Fibroblast of upper back skin (primary cell): ENCODE measurements around the gene TNS3.
A peak's percentile ranks its signal among the peaks of the same experiment; 100 is the strongest.

Source experiments
- DNase-seq: peaks from one replicate; pipeline ENCODE4 v3.0.0-alpha.2; 2013

Gene TNS3

GRCh38 chr7:47465191-47465590, 116.7 kb downstream of the TNS3 start:
- no peak for DNase-seq

DNA sequence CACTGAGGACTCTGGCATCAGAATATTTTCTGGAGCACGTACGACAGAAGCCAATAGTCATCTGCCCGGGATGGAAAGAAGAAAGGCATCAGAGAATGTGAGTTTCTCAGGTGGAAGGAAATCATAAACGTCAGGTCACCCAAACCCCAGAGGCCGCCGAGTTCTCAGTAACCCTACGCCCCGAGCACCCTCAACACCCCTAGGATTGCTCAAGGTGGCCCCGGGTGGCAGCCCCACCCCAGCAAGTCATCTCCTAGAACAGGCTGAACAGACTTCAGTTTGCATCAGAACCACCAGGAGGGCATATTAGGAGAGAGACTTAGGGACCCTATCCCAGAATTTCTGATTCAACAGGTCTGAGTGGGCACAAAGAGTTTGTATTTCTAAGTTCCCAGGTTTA, 117.6 kb downstream of the TNS3 start:
- no peak for DNase-seq

GRCh38 chr7:47461746-47462145, 120.2 kb downstream of the TNS3 start:
- DNase-seq = no peak

DNA sequence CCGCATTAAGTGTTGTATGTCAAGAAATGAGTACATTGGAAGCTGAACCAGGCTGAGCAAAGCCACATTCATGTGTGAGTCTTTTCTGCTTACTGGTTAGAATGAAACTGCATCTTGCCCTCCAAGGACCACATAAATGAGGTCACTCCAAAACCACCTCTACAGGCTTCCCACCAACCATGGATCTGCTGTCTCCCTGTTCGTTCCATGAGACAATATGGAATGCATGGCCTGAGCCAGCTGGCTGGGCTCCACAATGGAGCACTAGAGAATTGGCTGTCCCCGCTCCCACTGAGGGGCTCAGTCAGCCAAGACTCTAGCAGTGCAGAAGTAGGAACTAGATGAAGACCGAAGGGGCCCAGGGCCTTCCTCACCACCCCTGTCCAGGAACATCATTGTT, 120.8 kb downstream of the TNS3 start:
- peak; percentile 86 for DNase-seq

- DNase-seq = no peak
Observed at GRCh38 chr7:47460251-47460989, 121.5 kb downstream of the TNS3 start.

DNA sequence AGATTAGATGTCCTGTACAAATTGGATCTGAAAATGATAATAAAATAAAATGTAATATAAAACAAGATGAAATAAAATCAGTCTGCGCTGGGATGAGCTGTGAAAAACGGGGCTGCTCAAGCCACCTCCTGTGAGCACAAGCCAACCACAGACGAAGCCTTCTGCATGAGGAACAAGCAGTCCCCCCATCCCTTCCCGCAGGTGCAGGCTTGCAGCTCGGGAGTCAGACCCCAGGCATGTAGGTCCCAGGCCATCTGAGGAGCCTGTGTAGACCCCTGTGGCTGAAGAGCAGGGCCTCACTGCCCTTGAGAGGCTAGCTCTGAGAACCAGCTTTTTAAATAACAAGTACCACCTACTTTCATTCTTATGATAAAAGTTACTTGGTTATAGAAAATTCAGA, 123.4 kb downstream of the TNS3 start:
- DNase-seq = no peak

- peak; percentile 74 for DNase-seq
Observed at GRCh38 chr7:47458057-47458456, 123.9 kb downstream of the TNS3 start.

DNA sequence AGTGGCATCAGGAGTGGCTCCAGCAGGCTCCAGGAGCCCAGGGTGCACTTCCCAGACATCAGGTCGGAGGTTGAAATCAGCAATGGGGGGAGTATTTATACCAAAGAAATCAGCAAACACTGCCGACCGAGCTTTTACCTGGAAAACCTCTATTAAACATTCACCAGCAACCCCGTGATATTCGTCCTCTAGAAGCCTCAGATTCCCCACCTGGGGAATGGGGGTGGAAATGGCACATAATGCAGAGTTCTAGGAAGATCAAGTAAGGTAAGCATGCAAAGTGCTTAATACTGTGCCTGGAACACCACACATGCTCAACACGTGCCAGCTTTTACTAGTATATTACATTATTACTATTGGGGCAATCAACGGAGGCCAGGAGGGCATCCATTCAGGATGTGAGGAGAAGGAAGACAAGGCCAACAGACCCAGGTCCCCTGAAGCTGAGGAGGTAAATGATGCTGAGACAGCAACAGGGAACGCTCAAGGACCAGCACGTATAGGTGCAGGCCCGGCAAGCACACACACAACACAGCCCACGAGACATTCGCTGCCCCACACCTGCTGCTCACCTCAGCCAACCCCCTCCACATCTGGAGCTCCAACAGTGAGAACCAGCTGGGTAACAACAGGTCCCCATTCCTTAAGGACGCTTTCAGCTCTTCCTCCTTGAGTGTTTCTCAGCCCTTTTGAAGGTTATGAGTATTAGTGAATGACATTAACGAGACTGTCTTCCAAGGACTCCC, 125.5 kb downstream of the TNS3 start:
- DNase-seq = no peak

DNA sequence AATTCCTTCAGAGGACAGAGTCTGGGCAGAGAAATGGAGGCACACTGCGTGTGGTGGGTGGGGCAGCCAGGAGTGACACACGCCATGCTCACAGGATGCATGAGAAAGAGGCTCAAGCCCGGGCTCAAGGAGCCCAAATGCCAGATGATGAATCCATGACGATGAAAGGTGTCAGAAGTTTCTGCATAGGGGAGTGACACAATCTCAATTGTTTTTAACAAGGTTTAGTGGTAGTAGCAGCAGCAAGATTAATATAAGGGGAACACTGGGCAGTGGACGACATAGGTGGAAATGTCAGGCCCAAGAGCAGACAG, 126.1 kb downstream of the TNS3 start:
- no peak for DNase-seq

DNA sequence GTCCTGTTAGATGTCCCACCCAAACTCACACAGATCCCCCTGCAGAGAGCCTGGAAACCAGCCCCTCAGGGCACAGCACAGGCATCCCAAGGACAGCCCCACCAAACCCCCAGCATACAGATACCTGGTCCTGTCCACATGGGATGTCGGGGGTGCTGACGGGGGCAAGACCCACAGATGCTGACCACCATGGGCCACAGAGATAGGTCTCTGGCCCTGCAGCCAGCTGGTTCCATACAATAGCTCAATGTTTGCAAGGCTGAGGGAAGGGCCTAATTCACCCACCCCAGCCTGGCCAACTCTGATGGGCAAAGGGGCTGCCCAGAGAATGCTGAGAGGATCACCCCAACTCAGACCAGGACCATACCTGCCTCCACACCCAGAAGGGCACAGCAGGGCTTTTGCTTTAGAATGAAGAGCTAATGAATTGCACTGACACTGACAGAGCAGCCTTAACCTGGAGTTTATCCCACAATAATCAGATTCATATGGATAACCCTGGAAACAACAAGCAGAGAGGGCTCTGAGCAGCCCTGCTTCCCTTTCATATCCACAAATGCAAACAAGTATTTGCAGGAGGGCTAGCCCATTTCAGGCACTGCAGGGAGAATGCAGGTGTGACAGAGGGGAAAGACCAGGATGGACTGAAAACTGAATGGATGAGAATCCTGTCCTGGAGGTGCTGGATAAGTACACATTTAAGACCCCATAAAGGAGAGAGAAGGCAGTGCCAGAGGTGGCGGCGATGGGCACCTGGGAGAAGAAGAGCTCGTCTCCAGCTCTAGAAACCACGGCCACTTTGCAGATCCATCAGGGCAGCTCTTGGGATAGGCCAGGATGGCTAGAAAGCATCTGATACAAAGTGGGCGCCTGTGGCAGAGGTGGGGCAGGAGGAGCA, 126.7 kb downstream of the TNS3 start:
- DNase-seq = no peak

DNA sequence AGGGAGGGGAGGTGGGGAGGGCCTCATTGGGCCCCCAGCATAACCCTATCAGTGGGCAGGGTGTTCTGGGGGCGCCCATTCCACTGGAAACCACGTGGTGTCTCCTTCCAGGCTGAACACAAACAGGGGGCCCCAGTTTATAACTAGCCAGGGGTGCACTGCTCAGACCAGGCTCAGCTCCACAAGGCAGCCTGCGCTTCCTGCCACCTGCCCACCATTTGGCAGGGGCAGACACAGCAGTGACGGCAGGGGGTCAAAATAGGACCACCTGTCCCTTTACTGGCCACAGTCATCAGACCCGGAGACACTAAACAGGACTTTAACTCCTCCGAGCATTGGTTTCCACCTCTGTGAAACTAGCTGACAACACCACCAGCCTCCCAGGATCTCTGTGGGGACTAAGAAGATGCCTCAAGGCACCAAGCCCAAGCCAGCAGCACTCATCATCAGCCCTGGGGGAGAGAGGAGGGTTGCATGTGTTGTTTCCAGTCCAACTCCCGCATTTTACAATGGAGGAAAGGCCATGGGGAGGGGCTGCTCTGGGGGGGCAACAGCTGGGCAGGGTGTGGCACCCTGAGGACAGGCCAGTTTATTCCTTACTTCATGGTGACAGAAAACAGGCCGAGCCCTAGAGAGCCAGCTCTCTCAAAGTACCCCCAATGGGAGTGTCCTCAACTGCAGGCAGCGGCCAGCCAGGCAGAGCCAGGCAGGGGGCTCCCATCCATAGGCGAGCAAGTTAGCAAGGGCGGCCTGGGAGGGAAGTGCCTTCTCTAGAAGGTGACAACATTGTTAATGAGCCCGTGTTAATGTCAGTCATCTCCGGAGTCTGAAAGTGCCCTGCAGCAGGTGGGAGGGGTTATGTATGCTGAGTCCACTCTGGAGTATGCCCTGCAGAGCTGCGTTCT, 127.6 kb downstream of the TNS3 start:
- no peak for DNase-seq

DNA sequence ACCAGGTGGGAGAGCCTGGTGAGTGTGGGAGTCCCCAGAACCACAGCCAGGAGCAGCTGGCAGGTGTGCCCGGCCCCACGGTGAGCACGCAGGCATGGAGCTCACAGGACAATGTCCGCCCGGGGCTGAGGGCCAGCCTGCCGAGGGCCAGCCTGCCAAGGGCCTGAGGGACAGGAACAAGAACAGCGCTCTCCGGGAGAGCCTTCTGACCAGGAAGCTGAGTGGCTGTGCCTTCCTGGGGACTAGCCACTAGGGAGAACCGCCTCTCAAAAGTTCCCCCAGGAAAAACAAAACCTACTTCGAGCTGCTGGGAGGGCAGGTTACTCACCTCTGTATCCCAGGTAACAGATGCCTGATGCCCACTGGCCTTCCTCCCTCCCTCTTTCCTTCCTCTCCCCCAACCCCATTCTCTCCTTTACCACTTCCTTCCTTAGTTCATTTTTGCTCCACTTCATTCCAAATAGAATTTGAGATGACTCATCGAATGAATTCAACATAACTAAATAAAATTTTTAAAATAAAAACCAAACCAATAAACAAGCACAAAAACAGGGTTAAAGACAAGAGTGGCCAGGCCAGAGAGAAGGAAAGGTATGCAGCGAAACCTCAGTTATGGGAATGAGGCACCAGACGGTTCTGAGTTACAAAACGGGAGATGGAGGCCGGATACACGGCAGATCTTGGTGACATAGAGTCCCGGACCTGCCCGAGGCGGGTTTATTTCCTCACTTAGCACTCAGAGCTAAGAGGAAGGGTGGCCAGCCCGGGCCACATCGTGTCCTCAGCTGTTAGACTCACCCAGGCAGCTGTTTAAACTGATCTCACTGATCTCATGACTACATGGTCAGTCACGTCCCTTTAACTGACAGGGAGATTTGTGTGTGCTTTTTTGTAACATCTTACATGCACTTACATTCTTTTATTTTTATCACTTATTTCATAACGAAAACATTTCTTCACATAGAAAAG, 128.5 kb downstream of the TNS3 start:
- DNase-seq = peak; percentile 71

DNA sequence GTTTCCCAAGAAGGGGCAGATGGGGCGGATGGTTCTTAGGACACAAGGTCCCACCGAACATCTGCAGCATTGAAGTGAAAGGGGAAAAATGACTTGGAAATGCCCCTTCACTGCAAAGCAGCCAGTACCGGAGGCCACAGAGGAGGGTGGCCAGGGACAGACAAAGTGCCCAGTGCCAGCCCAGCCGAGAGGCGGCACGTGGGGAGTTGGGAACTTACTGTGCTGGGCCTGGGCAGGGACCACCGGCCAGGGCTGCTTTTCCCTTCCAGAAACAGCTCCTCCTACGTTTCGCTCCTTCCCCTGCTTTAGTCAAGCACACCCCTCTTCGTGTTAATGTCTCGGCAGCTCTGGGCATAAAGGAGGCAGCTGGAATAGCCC, 129.2 kb downstream of the TNS3 start:
- no peak for DNase-seq

DNA sequence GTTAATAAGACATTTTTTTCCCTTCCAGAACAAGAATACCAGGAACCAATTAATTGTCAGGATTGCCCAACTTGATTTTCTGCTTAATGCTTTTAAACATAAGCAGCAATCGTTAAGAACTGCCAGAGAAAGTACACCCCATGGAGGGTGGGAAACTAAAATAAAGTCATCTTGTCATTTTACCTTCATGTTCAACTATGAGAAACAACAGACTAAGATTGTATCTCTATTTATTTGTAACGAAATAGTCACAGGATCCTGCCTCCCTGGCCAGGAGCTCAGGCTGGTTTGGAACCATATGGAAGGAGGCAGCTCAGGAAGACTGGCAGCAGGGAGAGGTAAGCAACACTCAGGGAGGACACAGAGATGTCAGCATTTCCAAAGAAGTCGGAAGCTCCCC, 129.6 kb downstream of the TNS3 start:
- no peak for DNase-seq

DNA sequence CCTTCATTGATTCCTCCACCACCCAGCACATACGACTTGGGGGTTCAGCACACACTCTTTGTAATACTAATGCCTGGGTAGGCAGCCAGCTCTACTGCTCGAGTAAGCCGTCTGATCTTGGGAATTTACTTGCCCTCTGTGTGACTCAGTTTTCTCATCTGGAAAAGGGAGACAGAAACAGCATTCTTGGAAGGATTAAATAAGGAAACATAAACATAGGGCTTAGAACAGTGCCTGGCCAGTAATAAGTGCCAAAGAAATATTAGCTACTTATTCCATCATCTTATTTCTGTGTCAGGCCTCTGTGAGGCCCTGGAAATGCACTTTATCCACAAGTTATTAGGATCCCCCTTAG, 130.1 kb downstream of the TNS3 start:
- DNase-seq = peak; percentile 32

DNA sequence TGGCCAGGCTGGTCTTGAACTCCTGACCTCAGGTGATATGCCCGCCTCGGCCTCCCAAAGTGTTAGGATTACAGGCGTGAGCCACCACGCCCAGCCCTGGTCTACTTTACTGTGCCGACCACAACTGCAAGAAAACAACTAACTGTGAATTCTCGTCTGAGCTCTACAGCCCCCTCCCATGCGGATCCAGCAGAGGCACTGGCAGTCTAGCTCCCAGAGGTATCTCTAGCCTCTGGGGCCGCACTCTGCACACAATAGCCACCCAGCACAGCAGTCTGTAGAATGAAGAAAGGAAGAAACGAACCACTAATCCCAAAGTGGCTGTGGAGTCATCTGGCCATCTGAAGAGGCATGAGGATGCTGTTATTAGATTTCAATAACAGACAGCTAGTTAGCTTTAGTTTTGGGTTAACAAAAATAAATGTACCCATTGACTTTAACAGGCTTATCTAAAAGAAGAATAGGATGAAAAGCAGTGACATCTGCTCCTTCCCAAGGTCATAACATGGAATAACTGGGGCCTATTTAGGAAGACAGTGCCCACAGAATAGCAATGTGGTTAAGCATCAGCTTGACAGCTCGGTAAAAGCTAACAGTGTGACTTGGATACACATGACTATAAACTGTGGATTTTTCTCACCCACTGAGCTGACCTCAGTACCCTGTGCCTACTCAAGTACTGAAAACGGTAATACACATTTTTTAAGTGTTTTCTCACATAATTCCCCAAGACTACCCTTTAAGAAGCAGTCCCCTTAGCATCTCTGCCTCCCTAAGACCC, 131.9 kb downstream of the TNS3 start:
- DNase-seq = peak; percentile 44

DNA sequence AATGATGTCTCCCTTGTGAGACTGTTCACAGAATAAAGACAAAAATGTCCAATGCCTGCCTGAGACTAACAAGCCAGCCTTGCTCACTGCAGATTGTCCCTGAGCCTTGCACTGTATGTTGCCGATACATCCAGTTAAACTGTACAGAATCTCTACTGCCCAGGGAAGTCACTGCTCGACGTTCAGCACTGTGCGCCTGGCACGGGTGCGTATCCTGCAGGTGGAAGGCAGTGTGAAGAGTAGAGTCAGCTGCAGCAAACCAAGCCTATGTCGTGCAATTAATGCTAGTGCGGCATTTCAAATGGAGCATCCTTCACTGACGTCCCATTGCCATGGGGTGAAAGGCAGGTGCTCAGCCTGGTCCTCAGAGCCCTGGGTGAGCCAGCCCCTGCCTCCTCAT, 132.9 kb downstream of the TNS3 start:
- DNase-seq = no peak

DNA sequence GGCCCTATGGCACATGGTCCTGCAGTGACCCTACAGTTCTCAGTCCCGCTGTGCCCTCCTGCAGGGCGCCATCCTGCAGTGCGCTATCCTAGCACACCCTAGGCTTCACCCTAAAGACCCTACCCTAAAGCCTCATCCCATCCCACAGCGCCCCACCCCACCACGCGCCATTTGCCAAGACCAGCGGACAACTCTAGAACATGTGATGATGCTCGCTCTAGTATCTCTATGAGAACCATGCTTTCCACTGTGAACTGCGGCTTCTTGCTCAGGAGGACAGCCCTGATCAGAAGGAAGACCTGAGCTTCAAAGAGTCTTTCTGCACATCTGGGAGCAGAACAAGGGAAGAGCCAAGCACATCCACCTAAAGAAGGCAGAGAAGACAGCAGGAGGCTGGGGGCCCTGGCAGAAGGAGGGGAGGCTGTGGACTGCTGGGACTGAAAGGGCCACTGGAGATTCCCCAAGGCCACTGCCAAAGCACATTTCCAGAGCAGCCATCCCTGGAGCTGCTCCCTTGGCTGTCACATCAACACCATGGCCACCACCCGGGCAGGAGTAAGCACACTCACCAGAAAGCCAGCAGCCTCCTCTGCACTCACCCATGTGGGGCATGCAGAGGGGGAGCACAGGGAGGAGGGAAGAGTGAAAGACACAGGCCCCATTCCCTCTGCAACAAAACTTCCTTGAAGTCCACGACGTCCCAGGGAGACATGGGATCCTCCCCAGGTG, 134.1 kb downstream of the TNS3 start:
- DNase-seq = no peak

DNA sequence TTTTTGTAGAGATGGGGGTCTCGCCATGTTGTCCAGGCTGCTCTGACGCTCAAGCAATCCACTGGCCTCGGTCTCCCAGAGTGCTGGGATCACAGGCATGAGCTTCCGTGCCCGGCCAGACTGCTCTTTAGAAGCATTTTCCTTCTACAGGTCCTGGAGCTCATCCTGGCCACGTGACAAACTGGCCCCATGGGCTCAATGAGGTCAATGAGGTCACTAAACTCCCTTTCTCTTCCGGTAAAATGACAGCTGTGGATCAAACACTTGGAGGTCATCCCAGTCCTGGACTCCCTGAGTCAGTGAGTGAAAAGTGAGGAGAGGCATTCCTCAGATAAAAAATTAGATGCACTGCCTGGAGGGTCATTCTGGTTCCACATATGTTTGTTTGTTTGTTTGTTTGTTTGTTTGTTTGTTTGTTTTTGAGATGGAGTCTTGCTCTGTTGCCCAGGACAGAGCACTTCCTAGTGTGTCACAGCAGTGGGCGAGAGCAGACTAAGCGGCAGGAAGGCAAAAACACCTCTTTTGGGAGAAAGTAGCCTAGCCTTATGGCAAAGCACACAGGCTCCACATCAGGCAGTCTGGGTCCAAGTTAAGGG, 134.9 kb downstream of the TNS3 start:
- DNase-seq = peak; percentile 17
